Measurements from ENCODE around the gene MTM1.

MTM1 gene

GRCh38 chrX:150605603-150606002, 37.2 kb downstream of the MTM1 start:
- DNase-seq (ENCODE audit: low read depth in 2 of 2), result no peak

- no peak for DNase-seq (ENCODE audit: low read depth in 2 of 2)
Observed at GRCh38 chrX:150607201-150607600, 38.8 kb downstream of the MTM1 start.

GRCh38 chrX:150610043-150610442, 41.6 kb downstream of the MTM1 start:
- no peak for DNase-seq (ENCODE audit: low read depth in 2 of 2)

GRCh38 chrX:150610446-150610845, 42.0 kb downstream of the MTM1 start:
- DNase-seq (ENCODE audit: low read depth in 2 of 2), result no peak

- DNase-seq (ENCODE audit: low read depth in 2 of 2), result no peak
Observed at GRCh38 chrX:150615356-150615755, 46.9 kb downstream of the MTM1 start.

- no peak for DNase-seq (ENCODE audit: low read depth in 2 of 2)
Observed at GRCh38 chrX:150616179-150616862, 47.9 kb downstream of the MTM1 start.

- DNase-seq (ENCODE audit: low read depth in 2 of 2), result no peak
Observed at GRCh38 chrX:150616863-150617198, 48.4 kb downstream of the MTM1 start.

GRCh38 chrX:150621652-150622051, 53.2 kb downstream of the MTM1 start:
- DNase-seq (ENCODE audit: low read depth in 2 of 2), result no peak

- DNase-seq (ENCODE audit: low read depth in 2 of 2), result no peak
Observed at GRCh38 chrX:150623583-150623982, 55.2 kb downstream of the MTM1 start.

- no peak for DNase-seq (ENCODE audit: low read depth in 2 of 2)
Observed at GRCh38 chrX:150625097-150625496, 56.7 kb downstream of the MTM1 start.

GRCh38 chrX:150625875-150626274, 57.5 kb downstream of the MTM1 start:
- DNase-seq (ENCODE audit: low read depth in 2 of 2), result no peak

GRCh38 chrX:150627957-150628356, 59.5 kb downstream of the MTM1 start:
- DNase-seq (ENCODE audit: low read depth in 2 of 2), result no peak

GRCh38 chrX:150635952-150636351, 67.5 kb downstream of the MTM1 start:
- no peak for DNase-seq (ENCODE audit: low read depth in 2 of 2)

GRCh38 chrX:150642423-150642822, 74.0 kb downstream of the MTM1 start:
- DNase-seq (ENCODE audit: low read depth in 2 of 2), result no peak

- no peak for DNase-seq (ENCODE audit: low read depth in 2 of 2)
Observed at GRCh38 chrX:150643271-150643670, 74.8 kb downstream of the MTM1 start.

GRCh38 chrX:150643958-150644357, 75.5 kb downstream of the MTM1 start:
- no peak for DNase-seq (ENCODE audit: low read depth in 2 of 2)

GRCh38 chrX:150644422-150644821, 76.0 kb downstream of the MTM1 start:
- no peak for DNase-seq (ENCODE audit: low read depth in 2 of 2)

- DNase-seq (ENCODE audit: low read depth in 2 of 2), result no peak
Observed at GRCh38 chrX:150647331-150647730, 78.9 kb downstream of the MTM1 start.

- DNase-seq (ENCODE audit: low read depth in 2 of 2), result no peak
Observed at GRCh38 chrX:150648296-150648940, 80.0 kb downstream of the MTM1 start.

- no peak for DNase-seq (ENCODE audit: low read depth in 2 of 2)
Observed at GRCh38 chrX:150649096-150649870, 80.9 kb downstream of the MTM1 start.

GRCh38 chrX:150651906-150652305, 83.5 kb downstream of the MTM1 start:
- DNase-seq (ENCODE audit: low read depth in 2 of 2), result no peak

GRCh38 chrX:150655788-150656187, 87.4 kb downstream of the MTM1 start:
- no peak for DNase-seq (ENCODE audit: low read depth in 2 of 2)

- DNase-seq (ENCODE audit: low read depth in 2 of 2), result no peak
Observed at GRCh38 chrX:150663073-150663472, 94.7 kb downstream of the MTM1 start.
